Activated B cell treated with CpG ODN at 0.5 μM for 24 hours (primary cell): Measurements from ENCODE around the gene CCDC182. TPM values are rescaled to one million over a fixed set of nuclear protein-coding genes. Genes with fewer than 3 reads are reported as not detected.

Experiments used
- ATAC-seq: fragments of 200-7000 bp; cut with Tn5 transposase; one replicate; pipeline ENCODE4 v1.10.0; 2021; ENCODE audit warnings: low read depth, mild to moderate bottlenecking, moderate library complexity
- CTCF ChIA-PET: fragments of 350-600 bp; sonication (Branson Sonifier 250); formaldehyde crosslinking; loops from one replicate; lab custom pipeline; 2021; ENCODE audit warnings: antibody characterized with exemption; lab: Charles Lee
- POLR2A ChIA-PET: fragments of 350-600 bp; sonication (Branson Sonifier 250); formaldehyde crosslinking; loops from one replicate; lab custom pipeline; 2021; ENCODE audit warnings: antibody characterized with exemption; lab: Charles Lee
- DNase-seq: peaks from one replicate; pipeline ENCODE4 v3.0.0; 2022
- H3K27ac Mint-ChIP-seq: one replicate; pipeline ENCODE4 v1.8.0; 2020; ENCODE audit warnings: mixed read lengths
- H3K27me3 Mint-ChIP-seq: one replicate; pipeline ENCODE4 v1.8.0; 2021; ENCODE audit warnings: mixed read lengths
- H3K36me3 Mint-ChIP-seq: one replicate; pipeline ENCODE4 v1.8.0; 2021; ENCODE audit warnings: low read depth, mixed read lengths
- H3K4me1 Mint-ChIP-seq: one replicate; pipeline ENCODE4 v1.8.0; 2021; ENCODE audit warnings: mixed read lengths
- H3K4me3 Mint-ChIP-seq: one replicate; pipeline ENCODE4 v1.8.0; 2020; ENCODE audit warnings: mild to moderate bottlenecking, mixed read lengths
- H3K9me3 Mint-ChIP-seq: one replicate; pipeline ENCODE4 v1.8.0; 2020; ENCODE audit warnings: mixed read lengths
- intact Hi-C: fragments of 100-400 bp; cut with micrococcal nuclease; formaldehyde crosslinking; loops from one replicate; pipeline ENCODE4 v1.15.1; 2024
- total RNA-seq: library from RNA; stranded (reverse); gene quantifications from 2 replicates; pipeline ENCODE4 v1.2.3, GENCODE V29; 2022
- TF ChIP-seq, protein P1 (sequence below): fragments of 200-600 bp; IDR thresholded peaks from one replicate; pipeline ENCODE4 v1.8.0; 2022; ENCODE audit warnings: antibody characterized with exemption, mild to moderate bottlenecking

Gene CCDC182
- total RNA-seq, 1 donor from 2014 or later = not detected

DNA sequence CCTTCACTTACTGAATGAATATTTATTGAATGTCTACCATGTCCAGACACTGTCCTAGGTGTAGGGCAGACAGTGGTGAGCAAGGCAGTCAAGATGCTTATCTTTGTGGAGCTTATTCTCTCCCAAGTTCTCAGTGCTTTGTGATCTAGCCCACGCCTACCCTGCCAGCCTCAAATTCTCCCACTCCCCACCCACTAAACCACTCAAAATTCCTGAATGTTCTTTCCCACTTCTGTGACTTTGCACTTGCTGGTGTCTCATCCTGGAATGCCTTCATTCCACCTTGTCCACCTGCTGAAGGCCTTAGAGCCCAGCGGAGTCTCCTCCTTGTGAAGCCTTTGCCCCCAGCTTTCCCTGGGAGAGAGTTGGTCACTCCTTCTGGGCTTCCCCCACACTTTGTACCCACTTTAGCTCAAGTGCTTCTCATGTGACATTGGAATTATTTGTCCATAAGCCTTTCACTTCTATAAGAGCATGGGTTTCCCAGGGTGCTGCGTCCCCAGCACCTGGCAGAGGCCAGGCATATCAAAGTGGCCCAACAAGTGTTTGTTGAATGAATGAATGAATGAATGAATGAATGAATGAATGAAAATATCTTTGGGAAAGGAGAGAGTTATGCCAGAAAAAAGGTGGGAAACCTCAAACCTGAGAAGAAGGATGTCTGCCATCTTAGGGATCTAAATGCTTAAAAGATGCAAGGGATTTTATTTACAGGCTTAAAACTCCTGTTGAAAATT lies 23.0 kb downstream of the CCDC182 start:
- no peak for DNase-seq
- ChIA-PET POLR2A (no interaction called here), CTCF (interaction anchor here (0.6 kb wide), 1 partner anchor 132 kb away, joined by 3 read pairs; no protein-coding TSS in a partner anchor)
- H3K27ac Mint-ChIP-seq = no peak overlapping the region
- no peak overlapping the region for H3K4me3 Mint-ChIP-seq
- intact Hi-C loops = no loop called here
- no peaks in the 10 kb centered on the region for H3K36me3 Mint-ChIP-seq
- H3K9me3 Mint-ChIP-seq = no peaks in the 10 kb centered on the region
- peaks cover 10% of the 10 kb centered on the region for H3K27me3 Mint-ChIP-seq
- TF ChIP-seq, protein P1, sequence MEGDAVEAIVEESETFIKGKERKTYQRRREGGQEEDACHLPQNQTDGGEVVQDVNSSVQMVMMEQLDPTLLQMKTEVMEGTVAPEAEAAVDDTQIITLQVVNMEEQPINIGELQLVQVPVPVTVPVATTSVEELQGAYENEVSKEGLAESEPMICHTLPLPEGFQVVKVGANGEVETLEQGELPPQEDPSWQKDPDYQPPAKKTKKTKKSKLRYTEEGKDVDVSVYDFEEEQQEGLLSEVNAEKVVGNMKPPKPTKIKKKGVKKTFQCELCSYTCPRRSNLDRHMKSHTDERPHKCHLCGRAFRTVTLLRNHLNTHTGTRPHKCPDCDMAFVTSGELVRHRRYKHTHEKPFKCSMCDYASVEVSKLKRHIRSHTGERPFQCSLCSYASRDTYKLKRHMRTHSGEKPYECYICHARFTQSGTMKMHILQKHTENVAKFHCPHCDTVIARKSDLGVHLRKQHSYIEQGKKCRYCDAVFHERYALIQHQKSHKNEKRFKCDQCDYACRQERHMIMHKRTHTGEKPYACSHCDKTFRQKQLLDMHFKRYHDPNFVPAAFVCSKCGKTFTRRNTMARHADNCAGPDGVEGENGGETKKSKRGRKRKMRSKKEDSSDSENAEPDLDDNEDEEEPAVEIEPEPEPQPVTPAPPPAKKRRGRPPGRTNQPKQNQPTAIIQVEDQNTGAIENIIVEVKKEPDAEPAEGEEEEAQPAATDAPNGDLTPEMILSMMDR = no peak
- no peak for ATAC-seq
- peaks cover 30% of the 10 kb centered on the region for H3K4me1 Mint-ChIP-seq

DNA sequence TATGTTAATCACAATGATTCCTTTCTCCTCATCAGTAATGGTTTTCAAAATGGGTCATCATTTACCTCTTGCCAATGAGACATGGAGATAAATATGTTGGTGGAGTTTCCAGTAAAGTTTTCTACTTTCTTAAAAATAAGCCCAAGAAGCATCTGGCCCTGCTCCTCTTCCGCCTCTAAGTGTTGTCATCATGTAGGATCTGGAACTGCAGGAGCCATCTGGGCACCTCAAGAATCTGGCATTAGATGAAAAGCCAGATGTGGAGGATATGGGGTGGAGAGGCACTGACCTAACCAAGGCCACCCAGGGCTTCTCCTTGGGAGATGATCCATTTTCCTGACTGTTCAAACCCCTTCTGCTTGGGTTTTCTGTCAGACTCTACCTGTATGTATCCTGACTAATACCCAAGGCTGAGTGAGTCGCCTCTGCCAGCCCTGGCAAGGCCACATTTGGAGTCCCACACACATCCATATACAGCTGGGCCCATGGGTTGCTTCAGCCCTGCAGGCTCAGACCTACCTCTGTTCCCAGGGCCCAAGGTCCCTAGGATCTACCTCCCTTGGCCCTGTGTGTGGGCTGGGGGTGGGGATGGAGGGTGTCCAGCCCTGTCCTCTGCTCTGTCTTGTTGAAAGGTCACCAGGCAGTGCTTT lies 24.6 kb downstream of the CCDC182 start:
- Mint-ChIP-seq H3K36me3 (no peaks in the 10 kb centered on the region), H3K4me1 (peaks cover 25% of the 10 kb centered on the region), H3K9me3 (no peaks in the 10 kb centered on the region), H3K27me3 (peaks cover 14% of the 10 kb centered on the region), H3K27ac (no peak overlapping the region), H3K4me3 (no peak overlapping the region)
- ChIA-PET CTCF (no interaction called here), POLR2A (no interaction called here)
- ATAC-seq (no peak), DNase-seq (no peak)
- intact Hi-C loops = no loop called here
- TF ChIP-seq, protein P1 = no peak

DNA sequence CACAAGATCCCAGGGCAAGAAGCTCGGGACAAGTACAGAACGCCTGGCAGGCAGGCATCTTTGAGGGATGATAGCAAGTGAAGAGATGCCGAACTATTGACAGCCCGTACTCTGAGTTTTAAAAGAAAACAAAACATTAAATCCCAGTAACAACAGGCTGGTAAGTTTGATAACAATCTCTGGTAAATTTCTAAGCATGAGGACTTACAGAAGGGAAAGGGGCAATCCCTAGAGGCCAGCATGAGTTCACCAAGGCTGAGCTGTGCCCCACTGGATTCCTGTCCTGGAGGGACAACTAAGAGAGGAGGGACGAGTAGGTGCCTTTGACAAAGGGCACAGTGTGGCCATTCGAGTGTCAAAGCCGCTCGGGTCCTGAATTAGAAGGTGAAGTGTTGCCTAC lies 26.2 kb downstream of the CCDC182 start:
- CTCF ChIA-PET = no interaction called here

DNA sequence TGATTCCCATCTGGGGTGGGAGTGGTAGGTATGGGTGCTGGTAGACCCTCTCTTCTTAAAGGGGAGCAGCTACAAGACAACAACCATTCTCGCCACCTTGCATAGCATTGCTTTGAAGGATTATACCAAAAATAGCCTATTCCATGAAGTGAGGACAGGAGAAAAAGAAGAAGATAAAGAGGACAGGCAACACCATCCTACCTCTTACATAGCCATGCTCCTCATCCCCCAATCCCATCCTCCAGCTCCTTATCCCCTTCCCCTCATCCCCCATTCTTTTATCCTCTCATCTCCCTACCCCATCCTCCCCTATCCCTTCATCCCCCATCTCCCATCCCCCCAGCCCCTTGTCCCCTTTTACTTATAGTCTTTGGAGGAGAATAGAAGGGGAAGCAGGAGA lies 29.1 kb downstream of the CCDC182 start:
- no peak for DNase-seq
- Mint-ChIP-seq H3K27ac (no peak overlapping the region), H3K36me3 (no peaks in the 10 kb centered on the region), H3K9me3 (peaks cover 2% of the 10 kb centered on the region), H3K4me1 (no peaks in the 10 kb centered on the region), H3K4me3 (no peak overlapping the region), H3K27me3 (peaks cover 26% of the 10 kb centered on the region)
- POLR2A ChIA-PET = no interaction called here
- intact Hi-C loops = no loop called here
- TF ChIP-seq, protein P1 = no peak
- no peak for ATAC-seq
- CTCF ChIA-PET = no interaction called here

More for the DNA sequence above, 26.2 kb downstream of the CCDC182 start:
- TF ChIP-seq, protein P1 = no peak
- no peaks in the 10 kb centered on the region for H3K9me3 Mint-ChIP-seq
- H3K36me3 Mint-ChIP-seq = no peaks in the 10 kb centered on the region
- no peak for ATAC-seq
- intact Hi-C loops = no loop called here
- peaks cover 10% of the 10 kb centered on the region for H3K4me1 Mint-ChIP-seq
- H3K4me3 Mint-ChIP-seq = no peak overlapping the region
- peaks cover 19% of the 10 kb centered on the region for H3K27me3 Mint-ChIP-seq
- no peak for DNase-seq
- no peak overlapping the region for H3K27ac Mint-ChIP-seq
- POLR2A ChIA-PET = no interaction called here

DNA sequence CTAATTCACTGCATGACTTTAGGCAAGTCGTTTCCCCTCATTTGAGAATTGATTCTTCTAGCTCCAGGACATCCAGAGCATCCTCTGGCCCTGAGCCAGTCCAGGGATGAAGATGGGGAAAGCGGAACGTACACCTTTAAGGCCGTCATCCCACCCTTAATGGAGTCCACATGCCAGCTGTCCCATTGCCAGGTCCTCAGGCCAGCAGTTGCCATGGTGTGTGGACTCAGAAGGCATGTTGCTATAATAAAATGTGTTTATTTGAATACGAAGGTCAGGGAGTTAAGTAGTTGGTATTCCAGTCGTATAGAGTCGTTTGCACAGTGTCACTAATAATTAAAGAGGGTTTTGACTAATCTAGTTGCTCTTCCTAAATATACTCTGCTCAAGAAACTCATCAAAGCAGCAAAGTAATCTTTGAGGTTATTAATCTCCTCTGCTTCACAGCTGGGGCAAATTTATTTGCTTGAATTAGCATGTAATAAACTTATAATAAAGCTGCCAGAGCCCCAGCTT lies 30.4 kb downstream of the CCDC182 start:
- TF ChIP-seq, protein P1 = no peak
- H3K9me3 Mint-ChIP-seq = peaks cover 7% of the 10 kb centered on the region
- H3K27ac Mint-ChIP-seq = no peak overlapping the region
- ATAC-seq (no peak), DNase-seq (no peak)
- no peak overlapping the region for H3K4me3 Mint-ChIP-seq
- peaks cover 26% of the 10 kb centered on the region for H3K27me3 Mint-ChIP-seq
- ChIA-PET CTCF (no interaction called here), POLR2A (no interaction called here)
- H3K36me3 Mint-ChIP-seq = no peaks in the 10 kb centered on the region
- no peaks in the 10 kb centered on the region for H3K4me1 Mint-ChIP-seq
- intact Hi-C loops = no loop called here
